ENCODE data around the gene ISG15.

- TF ChIP-seq POLR2AphosphoS5 (IDR thresholded peaks at IDR 0.05; ENCODE audit: low read depth, low read length) = no peak
- TF ChIP-seq POLR2A (IDR thresholded peaks at IDR 0.05; ENCODE audit: borderline replicate concordance, extremely low read depth, insufficient read depth, insufficient read length) = no peak
- no peak for TF ChIP-seq ZNF274 (IDR thresholded peaks at IDR 0.05; ENCODE audit: low read depth, low read length)
- peak in 2 of 3 experiments; percentile 36 to 40; a peak in 4 of 6 replicates for TF ChIP-seq CTCF (IDR thresholded peaks at IDR 0.05 in 2 of 3, conservative IDR thresholded peaks at IDR 0.05 in 1 of 3; ENCODE audit: borderline replicate concordance in 1 of 3, insufficient read depth in 1 of 3, low read depth in 2 of 3, low read length in 2 of 3)
- TF ChIP-seq EZH2 (IDR thresholded peaks at IDR 0.05) = no peak
- no peak for TF ChIP-seq EZH2phosphoT487 (IDR thresholded peaks at IDR 0.05; ENCODE audit: borderline replicate concordance)
- TF ChIP-seq JUND (IDR thresholded peaks at IDR 0.05) = no peak
- TF ChIP-seq, protein P1, sequence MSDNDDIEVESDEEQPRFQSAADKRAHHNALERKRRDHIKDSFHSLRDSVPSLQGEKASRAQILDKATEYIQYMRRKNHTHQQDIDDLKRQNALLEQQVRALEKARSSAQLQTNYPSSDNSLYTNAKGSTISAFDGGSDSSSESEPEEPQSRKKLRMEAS (IDR thresholded peaks at IDR 0.05) = no peak
- no peak for TF ChIP-seq CBX3 (IDR thresholded peaks at IDR 0.05; ENCODE audit: low read depth)
- no peak for TF ChIP-seq ATF3 (IDR thresholded peaks at IDR 0.05)
- TF ChIP-seq REST (IDR thresholded peaks at IDR 0.05; ENCODE audit: low read depth) = no peak
Measured at GRCh38 chr1:1019122-1019999, 6.1 kb downstream of the ISG15 start.
